GM03348 (cell line): ENCODE data around the gene DDRGK1.

Experiments used
- DNase-seq: peaks from one replicate; pipeline ENCODE4 v3.0.0; 2012; ENCODE audit warnings: low spot score

Gene DDRGK1

GRCh38 chr20:3235666-3236324 is 31.3 kb upstream of the DDRGK1 start:
- DNase-seq, result no peak

DNA sequence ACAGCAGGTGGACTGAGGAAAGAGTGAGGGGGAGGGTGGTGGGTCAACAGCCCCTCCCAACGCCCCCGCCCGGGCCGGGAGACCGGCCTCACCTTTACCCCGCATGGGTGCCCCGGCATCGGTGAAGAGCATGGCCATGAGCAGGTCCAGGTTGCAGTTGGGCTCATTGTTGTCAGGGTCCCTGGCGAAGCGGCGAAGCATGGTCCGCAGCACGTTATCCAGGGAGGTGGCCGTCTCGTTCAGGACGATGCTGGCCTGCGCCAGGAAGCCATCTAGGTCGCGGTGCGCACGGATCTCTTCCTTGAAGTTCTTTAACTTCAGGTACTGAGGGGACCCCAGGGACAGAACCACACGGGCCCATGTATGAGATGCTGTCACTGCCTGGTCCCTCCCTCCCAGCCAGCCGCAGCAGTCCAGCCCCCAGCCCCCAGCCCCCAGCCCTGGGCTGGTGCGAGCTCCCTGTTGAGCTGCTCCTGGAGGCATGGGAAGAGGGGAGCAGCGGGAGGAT is 29.6 kb upstream of the DDRGK1 start:
- no peak for DNase-seq

DNA sequence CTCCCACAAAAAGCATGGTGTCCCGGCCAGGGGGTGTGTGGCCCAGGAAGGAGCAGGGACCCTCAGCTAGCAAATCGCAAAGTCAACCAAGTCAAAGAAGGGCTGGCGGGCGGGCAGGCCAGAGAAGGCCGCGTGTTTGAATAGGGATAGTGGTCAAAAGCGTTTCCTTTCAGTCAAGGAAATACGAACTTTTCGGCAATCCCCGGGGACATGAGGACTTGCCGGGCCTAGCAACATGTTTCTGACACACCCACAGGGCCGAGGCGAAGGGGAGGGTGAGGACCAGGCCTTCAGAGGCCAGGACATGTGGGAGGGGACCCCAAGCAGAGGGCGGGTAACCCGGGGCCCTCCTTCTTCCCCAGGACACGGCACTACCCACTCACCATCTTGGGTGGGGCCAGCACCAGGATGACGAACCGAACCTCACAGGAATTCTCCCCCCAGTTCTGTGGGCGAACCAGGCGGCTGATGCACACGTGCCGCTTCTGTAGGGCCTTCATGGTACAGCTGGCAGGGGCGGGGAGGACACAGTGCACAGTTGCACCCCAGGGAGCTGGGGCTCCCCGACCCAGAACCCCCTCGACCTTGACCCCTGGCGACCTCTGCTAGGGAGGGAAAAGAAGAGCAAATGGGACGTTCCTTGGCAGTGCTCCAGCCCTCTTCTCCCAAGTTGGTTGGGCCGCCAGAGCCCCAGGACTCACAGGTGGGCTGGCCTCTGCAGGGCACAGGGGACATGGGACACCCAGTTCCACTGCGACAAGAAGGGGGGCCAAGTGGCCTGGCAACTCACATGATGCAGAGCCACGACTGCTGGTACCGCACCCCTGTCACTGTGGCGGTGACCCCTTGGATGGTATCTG is 28.9 kb upstream of the DDRGK1 start:
- DNase-seq, result no peak

GRCh38 chr20:3231889-3232588 is 27.6 kb upstream of the DDRGK1 start:
- no peak for DNase-seq

- no peak for DNase-seq
These were observed 26.6 kb upstream of the DDRGK1 start for GRCh38 chr20:3231116-3231515.

DNA sequence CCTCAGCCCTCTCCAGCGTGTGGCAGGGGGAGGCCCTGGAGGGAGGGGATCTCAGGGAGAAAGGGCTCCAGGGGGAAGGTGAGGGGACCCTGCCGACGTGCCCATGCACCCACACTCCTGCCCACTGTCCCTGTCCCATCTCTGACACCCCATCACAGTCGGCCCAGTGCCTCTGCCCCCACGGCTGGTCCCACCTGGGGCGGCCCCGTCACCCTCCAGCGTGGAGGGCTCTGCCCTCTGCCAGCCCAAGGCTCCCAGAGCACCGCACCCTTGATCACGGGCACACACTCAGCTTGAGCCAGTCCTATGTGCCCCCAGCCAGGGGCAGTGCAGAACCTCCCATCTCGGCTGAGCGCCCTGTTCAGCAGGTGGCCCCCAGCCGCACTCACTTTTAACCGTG is 25.3 kb upstream of the DDRGK1 start:
- DNase-seq, result no peak

GRCh38 chr20:3229158-3229557 is 24.7 kb upstream of the DDRGK1 start:
- no peak for DNase-seq

- DNase-seq, result no peak
These were observed 24.2 kb upstream of the DDRGK1 start for GRCh38 chr20:3228750-3229032.

- no peak for DNase-seq
These were observed 23.7 kb upstream of the DDRGK1 start for GRCh38 chr20:3227936-3228749.

DNA sequence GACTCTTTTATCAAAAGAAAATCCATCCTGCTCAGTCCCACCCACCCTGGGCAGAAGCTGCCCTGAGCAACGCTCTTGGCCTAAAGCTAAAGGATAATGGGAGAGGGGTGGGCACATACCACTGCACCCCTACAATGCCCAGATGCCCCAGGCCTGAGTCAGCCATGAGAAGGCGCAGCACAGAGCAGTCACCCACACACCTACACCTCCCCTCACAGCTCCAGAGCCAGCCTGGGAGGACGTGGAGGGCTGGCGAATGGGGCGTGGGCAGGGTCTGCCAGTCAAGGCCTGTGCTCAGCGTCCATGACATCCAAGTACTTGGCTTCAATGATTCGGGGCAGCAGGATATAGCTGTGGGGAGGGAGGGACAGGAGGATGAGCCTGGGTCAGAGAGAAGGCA is 23.0 kb upstream of the DDRGK1 start:
- DNase-seq, result no peak

GRCh38 chr20:3226864-3227263 is 22.4 kb upstream of the DDRGK1 start:
- DNase-seq, result no peak

DNA sequence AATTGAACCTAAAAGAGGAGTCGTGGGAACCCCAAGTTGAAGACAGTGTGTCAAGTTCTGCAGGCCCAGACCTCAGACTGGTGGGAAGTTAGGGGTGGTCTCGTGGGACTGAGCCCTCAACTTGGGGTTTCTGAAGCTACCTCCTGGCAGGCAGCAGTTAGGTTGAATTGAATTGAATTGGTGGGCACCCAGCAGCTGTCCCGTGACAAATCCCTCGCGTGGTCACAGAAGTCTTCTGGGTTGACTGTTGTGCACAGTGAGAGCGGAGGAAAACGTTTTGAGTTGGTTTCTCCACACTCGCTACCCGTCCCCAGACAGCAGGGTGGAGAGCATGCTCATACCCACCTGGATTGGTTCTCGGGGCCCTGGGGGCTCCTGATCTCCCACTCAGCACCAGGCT is 21.6 kb upstream of the DDRGK1 start:
- no peak for DNase-seq

DNA sequence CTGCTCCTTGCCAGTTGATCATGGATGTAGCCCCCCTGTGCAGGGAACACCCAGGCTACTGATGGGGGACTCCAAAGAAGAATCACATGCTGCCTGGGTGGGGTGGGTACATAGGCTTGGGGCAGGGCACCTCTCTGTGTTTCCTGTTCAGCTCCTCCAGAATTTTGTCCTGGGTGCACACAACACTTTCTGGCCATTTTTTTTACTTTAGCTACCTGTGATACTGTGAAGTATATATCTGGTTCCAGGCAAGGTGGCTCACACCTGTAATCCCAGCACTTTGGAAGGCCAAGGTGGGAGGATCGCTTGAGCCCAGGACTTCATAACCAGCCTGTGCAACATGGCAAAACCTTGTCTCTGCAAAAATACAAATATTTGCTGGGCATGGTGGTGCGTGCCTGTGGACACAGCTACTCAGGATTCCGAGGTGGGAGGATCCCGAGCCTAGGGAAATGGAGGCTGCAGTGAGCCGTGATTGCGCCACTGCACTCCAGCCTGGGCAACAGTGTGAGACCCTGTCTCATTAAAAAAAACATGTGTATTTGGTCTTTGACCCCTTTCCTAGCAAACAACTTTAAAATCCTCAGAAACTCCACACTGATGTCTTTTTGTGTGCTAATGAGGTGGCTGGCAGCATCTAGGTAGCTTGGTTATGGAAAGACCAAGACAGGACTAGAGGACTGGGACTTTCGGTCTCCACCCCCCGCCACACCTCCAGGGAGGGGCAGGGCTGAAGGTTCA is 20.4 kb upstream of the DDRGK1 start:
- no peak for DNase-seq

GRCh38 chr20:3223994-3224680 is 19.7 kb upstream of the DDRGK1 start:
- DNase-seq, result no peak

DNA sequence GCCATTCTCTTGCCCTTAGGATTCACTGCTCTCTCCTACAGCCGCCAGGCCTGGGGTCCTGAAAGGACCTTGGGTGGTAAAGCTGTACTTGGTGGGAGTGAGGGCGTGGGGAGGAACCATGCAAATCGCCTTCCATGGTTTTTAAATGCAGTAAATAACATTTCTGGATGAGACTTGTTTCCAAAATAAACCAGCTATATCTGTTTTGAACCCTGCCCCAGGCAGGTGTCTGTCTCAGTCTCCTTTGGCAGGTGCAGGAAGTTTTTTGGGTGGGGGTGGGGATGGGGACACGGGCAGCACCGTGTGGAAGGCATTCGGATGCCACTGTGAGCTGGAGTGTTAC is 19.1 kb upstream of the DDRGK1 start:
- no peak for DNase-seq

- no peak for DNase-seq
These were observed 18.4 kb upstream of the DDRGK1 start for GRCh38 chr20:3222635-3223600.

GRCh38 chr20:3221398-3222226 is 17.1 kb upstream of the DDRGK1 start:
- DNase-seq, result no peak

DNA sequence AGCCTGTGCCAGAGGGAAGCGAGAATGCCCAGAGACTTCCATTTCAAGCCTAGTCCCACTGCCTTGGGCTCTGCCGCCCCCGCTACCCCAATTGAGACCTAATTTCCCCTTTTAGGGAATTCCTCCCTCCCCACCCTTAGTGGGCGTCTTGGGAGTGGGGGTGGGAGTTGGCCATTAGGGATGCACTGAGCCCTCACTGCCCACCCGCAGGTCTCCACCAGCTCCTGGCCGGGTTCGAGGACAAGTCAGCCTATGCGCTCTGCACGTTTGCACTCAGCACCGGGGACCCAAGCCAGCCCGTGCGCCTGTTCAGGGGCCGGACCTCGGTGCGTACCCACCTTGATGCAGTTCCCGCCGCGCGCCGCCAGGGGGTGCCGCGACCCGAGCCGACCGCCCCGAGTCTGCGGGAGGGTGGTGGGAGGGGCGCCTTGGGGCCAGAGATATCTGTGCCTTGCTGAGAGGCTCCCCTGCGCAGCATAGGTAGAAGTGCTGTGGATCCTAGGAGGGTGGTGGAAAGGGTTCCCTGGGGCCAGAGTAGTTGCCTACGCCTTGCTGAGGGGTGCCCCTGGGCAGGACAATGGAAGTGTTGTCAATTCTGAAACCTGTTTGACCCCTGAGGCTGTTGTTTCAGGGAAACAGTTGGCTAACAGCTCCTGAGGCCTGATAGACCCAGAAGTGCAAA is 14.0 kb upstream of the DDRGK1 start:
- peak; percentile 91 for DNase-seq
